ENCODE results near the gene SYT6.

The SYT6 gene

GRCh38 chr1:114093624-114094362 lies 59.9 kb downstream of the SYT6 start:
- Histone ChIP-seq H3K9me2 (replicated peaks; ENCODE audit: insufficient read depth, low read length) (no peaks in the 10 kb centered on the region), H2AFZ (ENCODE audit: low read depth, low read length, severe bottlenecking) (no peak overlapping the region), H3K9ac (ENCODE audit: low read length) (no peak overlapping the region), H3K4me2 (ENCODE audit: low read depth, low read length, poor library complexity, severe bottlenecking) (no peak overlapping the region), H3K27ac (ENCODE audit: low read depth, low read length) (no peak overlapping the region), H3K36me3 (ENCODE audit: low read length) (no peaks in the 10 kb centered on the region), H3K79me2 (ENCODE audit: insufficient read depth, low read length) (no peaks in the 10 kb centered on the region), H3K4me3 (ENCODE audit: insufficient read depth, low read length, poor library complexity, severe bottlenecking) (no peak overlapping the region), H3F3A (ENCODE audit: insufficient read depth) (no peaks in the 10 kb centered on the region), H3K9me3 (ENCODE audit: insufficient read depth, low read length) (no peaks in the 10 kb centered on the region), H3K27me3 (ENCODE audit: low read length) (no peaks in the 10 kb centered on the region), H4K20me1 (ENCODE audit: low read depth, low read length) (no peaks in the 10 kb centered on the region)
- TF ChIP-seq EZH2phosphoT487 (conservative IDR thresholded peaks at IDR 0.05; ENCODE audit: low read length) (no peak), CTCF (IDR thresholded peaks at IDR 0.05; ENCODE audit: insufficient read depth, low read length, poor library complexity, severe bottlenecking) (no peak)

- Histone ChIP-seq H4K20me1 (ENCODE audit: low read depth, low read length) (no peaks in the 10 kb centered on the region), H3K36me3 (ENCODE audit: low read length) (no peaks in the 10 kb centered on the region), H3F3A (ENCODE audit: insufficient read depth) (no peaks in the 10 kb centered on the region), H3K4me2 (ENCODE audit: low read depth, low read length, poor library complexity, severe bottlenecking) (no peak overlapping the region), H3K4me3 (ENCODE audit: insufficient read depth, low read length, poor library complexity, severe bottlenecking) (no peak overlapping the region), H3K27me3 (ENCODE audit: low read length) (no peaks in the 10 kb centered on the region), H2AFZ (ENCODE audit: low read depth, low read length, severe bottlenecking) (no peak overlapping the region), H3K9me2 (replicated peaks; ENCODE audit: insufficient read depth, low read length) (no peaks in the 10 kb centered on the region), H3K9me3 (ENCODE audit: insufficient read depth, low read length) (no peaks in the 10 kb centered on the region), H3K79me2 (ENCODE audit: insufficient read depth, low read length) (no peaks in the 10 kb centered on the region), H3K9ac (ENCODE audit: low read length) (no peak overlapping the region), H3K27ac (ENCODE audit: low read depth, low read length) (no peak overlapping the region)
- no peak for TF ChIP-seq CTCF (IDR thresholded peaks at IDR 0.05; ENCODE audit: insufficient read depth, low read length, poor library complexity, severe bottlenecking)
- no peak for TF ChIP-seq EZH2phosphoT487 (conservative IDR thresholded peaks at IDR 0.05; ENCODE audit: low read length)
Observed at GRCh38 chr1:114092186-114093062, 61.2 kb downstream of the SYT6 start.

GRCh38 chr1:114091711-114092110 lies 62.0 kb downstream of the SYT6 start:
- Histone ChIP-seq H2AFZ (ENCODE audit: low read depth, low read length, severe bottlenecking) (no peak overlapping the region), H3K36me3 (ENCODE audit: low read length) (no peaks in the 10 kb centered on the region), H3K27ac (ENCODE audit: low read depth, low read length) (no peak overlapping the region), H3K27me3 (ENCODE audit: low read length) (no peaks in the 10 kb centered on the region), H3K9me3 (ENCODE audit: insufficient read depth, low read length) (no peaks in the 10 kb centered on the region), H3F3A (ENCODE audit: insufficient read depth) (no peaks in the 10 kb centered on the region), H3K4me2 (ENCODE audit: low read depth, low read length, poor library complexity, severe bottlenecking) (no peak overlapping the region), H3K4me3 (ENCODE audit: insufficient read depth, low read length, poor library complexity, severe bottlenecking) (no peak overlapping the region), H4K20me1 (ENCODE audit: low read depth, low read length) (no peaks in the 10 kb centered on the region), H3K9me2 (replicated peaks; ENCODE audit: insufficient read depth, low read length) (no peaks in the 10 kb centered on the region), H3K9ac (ENCODE audit: low read length) (no peak overlapping the region), H3K79me2 (ENCODE audit: insufficient read depth, low read length) (no peaks in the 10 kb centered on the region)
- TF ChIP-seq EZH2phosphoT487 (conservative IDR thresholded peaks at IDR 0.05; ENCODE audit: low read length) (no peak), CTCF (IDR thresholded peaks at IDR 0.05; ENCODE audit: insufficient read depth, low read length, poor library complexity, severe bottlenecking) (no peak)

All from SU-DHL-6 (cell line).